GM12878 (cell line): Measurements from ENCODE around the gene TMEM212.

Source experiments
- EP300 ChIP-seq, 2 experiments: fragments of 150-350 bp in 1 of 2; IDR thresholded peaks; 2 replicates each; pipeline ENCODE4 v1.6.1; 2011 to 2012; ENCODE audit warnings: low read depth in 2 of 2, low read length in 2 of 2, borderline replicate concordance in 1 of 2, improper control_type of control experiment in 1 of 2, inconsistent platforms in 1 of 2; ENCODE audit not compliant: control insufficient read depth in 1 of 2
- FOS ChIP-seq: IDR thresholded peaks from 3 replicates; pipeline ENCODE4 v1.6.1; 2011; ENCODE audit warnings: borderline replicate concordance; ENCODE audit not compliant: insufficient read length; ENCODE audit errors: extremely low read depth
- NFIC ChIP-seq: IDR thresholded peaks from 2 replicates; pipeline ENCODE4 v1.6.1; 2012; ENCODE audit warnings: low read depth, mild to moderate bottlenecking, inconsistent platforms, low read length, moderate library complexity
- SUZ12 ChIP-seq: fragments of 200-600 bp; sonication (generic); IDR thresholded peaks from one replicate; pipeline ENCODE4 v1.6.1; 2018; ENCODE audit warnings: antibody characterized with exemption, mild to moderate bottlenecking; ENCODE audit not compliant: unreplicated experiment
- TAF1 ChIP-seq: IDR thresholded peaks from 2 replicates; pipeline ENCODE4 v1.6.1; 2011; ENCODE audit warnings: mild to moderate bottlenecking, low read depth, low read length, borderline replicate concordance
- ZSCAN29 ChIP-seq: fragments of 450-650 bp; IDR thresholded peaks from 2 replicates; pipeline ENCODE4 v1.6.1; 2017; ENCODE audit warnings: mild to moderate bottlenecking, moderate library complexity
- TF ChIP-seq, protein P1 (sequence below): IDR thresholded peaks from 2 replicates; pipeline ENCODE4 v1.6.1; 2012; ENCODE audit warnings: low read depth, low read length, improper control_type of control experiment
- TF ChIP-seq, protein P2 (sequence below): fragments of 450-650 bp; IDR thresholded peaks from 2 replicates; pipeline ENCODE4 v1.6.1; 2016; ENCODE audit warnings: mild to moderate bottlenecking, moderate library complexity, borderline replicate concordance

DNA sequence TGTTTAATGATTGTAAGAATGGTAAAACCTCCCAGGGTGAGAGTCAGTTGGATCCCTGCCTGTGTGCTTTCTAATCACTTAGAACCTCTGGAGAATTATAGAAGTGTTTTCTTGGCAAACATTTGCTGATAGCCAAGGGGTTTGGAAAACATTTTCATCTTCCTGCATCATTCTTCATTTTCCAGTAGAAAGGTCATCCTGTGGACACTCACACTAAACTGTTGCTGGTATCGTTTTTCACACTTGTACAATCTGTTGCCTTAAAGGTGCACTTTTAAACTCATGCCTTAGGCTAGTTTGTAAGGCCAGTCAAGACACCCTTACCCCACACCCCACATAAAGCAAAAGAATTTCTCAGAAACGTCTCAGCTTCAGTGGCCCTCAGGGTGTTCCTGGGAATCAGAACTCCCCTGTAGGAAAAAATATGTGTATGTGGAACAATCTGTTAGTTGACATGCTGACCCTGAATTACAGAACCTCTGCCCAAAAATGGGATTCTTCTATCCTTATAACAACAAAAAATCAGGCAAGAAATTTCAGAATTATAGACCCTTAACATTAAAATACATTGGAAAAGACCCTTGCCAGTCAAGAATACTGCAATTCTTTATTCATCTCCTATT, 27.1 kb upstream of the TMEM212 start:
- no peak for TF ChIP-seq NFIC
- TF ChIP-seq ZSCAN29 = no peak
- no peak for TF ChIP-seq FOS
- TF ChIP-seq, protein P1, sequence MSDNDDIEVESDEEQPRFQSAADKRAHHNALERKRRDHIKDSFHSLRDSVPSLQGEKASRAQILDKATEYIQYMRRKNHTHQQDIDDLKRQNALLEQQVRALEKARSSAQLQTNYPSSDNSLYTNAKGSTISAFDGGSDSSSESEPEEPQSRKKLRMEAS = no peak
- no peak for TF ChIP-seq TAF1
- TF ChIP-seq, protein P2, sequence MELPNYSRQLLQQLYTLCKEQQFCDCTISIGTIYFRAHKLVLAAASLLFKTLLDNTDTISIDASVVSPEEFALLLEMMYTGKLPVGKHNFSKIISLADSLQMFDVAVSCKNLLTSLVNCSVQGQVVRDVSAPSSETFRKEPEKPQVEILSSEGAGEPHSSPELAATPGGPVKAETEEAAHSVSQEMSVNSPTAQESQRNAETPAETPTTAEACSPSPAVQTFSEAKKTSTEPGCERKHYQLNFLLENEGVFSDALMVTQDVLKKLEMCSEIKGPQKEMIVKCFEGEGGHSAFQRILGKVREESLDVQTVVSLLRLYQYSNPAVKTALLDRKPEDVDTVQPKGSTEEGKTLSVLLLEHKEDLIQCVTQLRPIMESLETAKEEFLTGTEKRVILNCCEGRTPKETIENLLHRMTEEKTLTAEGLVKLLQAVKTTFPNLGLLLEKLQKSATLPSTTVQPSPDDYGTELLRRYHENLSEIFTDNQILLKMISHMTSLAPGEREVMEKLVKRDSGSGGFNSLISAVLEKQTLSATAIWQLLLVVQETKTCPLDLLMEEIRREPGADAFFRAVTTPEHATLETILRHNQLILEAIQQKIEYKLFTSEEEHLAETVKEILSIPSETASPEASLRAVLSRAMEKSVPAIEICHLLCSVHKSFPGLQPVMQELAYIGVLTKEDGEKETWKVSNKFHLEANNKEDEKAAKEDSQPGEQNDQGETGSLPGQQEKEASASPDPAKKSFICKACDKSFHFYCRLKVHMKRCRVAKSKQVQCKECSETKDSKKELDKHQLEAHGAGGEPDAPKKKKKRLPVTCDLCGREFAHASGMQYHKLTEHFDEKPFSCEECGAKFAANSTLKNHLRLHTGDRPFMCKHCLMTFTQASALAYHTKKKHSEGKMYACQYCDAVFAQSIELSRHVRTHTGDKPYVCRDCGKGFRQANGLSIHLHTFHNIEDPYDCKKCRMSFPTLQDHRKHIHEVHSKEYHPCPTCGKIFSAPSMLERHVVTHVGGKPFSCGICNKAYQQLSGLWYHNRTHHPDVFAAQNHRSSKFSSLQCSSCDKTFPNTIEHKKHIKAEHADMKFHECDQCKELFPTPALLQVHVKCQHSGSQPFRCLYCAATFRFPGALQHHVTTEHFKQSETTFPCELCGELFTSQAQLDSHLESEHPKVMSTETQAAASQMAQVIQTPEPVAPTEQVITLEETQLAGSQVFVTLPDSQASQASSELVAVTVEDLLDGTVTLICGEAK = no peak
- TF ChIP-seq EP300 (IDR thresholded peaks at IDR 0.05; ENCODE audit: borderline replicate concordance in 1 of 2, control insufficient read depth in 1 of 2, low read depth in 2 of 2, low read length in 2 of 2) = no peak
- TF ChIP-seq SUZ12 = no peak
